ENCODE data around the gene IGFBP3. TPM values are rescaled to one million over a fixed set of nuclear protein-coding genes. Genes with fewer than 3 reads are reported as not detected.

IGFBP3 gene
- total and polyA plus RNA-seq, 2 experiments from 2014 or later, result 11.2 to 11.3 TPM

DNA sequence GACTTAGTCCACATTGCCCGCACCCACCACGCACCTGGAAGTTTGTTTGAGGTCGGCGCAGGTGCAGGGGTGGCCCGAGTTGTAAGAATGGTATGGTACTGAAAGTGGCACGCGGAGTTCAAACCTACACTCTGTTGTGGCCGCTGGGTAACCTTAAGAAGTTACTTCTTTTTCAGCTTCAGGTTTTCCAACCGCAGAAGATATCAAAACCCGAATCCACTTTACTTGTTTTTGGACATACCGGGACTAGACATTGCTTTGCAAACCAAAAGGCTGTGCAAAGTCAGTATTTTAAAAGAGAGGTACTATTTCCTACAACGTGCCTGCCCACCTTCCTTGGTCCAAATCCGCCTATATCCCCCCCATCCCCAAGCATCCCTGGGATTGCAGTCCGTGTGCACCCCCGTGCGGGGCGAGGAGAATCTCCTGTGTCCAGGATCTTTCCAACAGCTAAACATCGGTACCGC lies 1.0 kb downstream of the IGFBP3 start:
- Histone ChIP-seq H3K4me1 (ENCODE audit: insufficient read depth) (peaks cover 49% of the 10 kb centered on the region), H3K79me2 (replicated peaks; ENCODE audit: insufficient read depth) (no peaks in the 10 kb centered on the region), H4K20me1 (replicated peaks; ENCODE audit: insufficient read depth) (0 out of 2 replicates have a peak, but pooled peaks cover 7% of the 10 kb centered on the region), H3K27me3 (ENCODE audit: insufficient read depth) (peaks cover 57% of the 10 kb centered on the region), H3K36me3 (ENCODE audit: insufficient read depth) (no peaks in the 10 kb centered on the region), H3K4me2 (peak overlapping the region; percentile 84), H3K4me3 (peak overlapping the region; percentile 77), H2AFZ (peak overlapping the region; percentile 80; the same call in 1 of the 2 replicates), H3F3A (replicated peaks; ENCODE audit: low read depth) (peaks cover 6% of the 10 kb centered on the region; the same call in 1 of the 2 replicates), H3K9me2 (ENCODE audit: insufficient read depth) (0 out of 2 replicates have a peak, but pooled peaks cover 3% of the 10 kb centered on the region), H3K27ac (ENCODE audit: low read depth) (no peak overlapping the region)
- Mint-ChIP-seq H3K36me3 (ENCODE audit: low read depth) (peaks cover 5% of the 10 kb centered on the region; the same call in 1 of the 3 replicates), H3K4me3 (peak overlapping the region; percentile 82), H3K4me1 (peaks cover 38% of the 10 kb centered on the region), H3K9me3 (no peaks in the 10 kb centered on the region), H3K27ac (no peak overlapping the region), H3K27me3 (ENCODE audit: insufficient read depth, low read depth, poor library complexity) (peaks cover 56% of the 10 kb centered on the region)
- TF ChIP-seq EZH2phosphoT487 (IDR thresholded peaks at IDR 0.05; ENCODE audit: unreplicated experiment), result no peak
- TF ChIP-seq EZH2 (IDR thresholded peaks at IDR 0.05; ENCODE audit: low read depth, unreplicated experiment), result no peak
- no peak for TF ChIP-seq NANOG (IDR thresholded peaks at IDR 0.05; ENCODE audit: borderline replicate concordance)
- TF ChIP-seq, protein P1, sequence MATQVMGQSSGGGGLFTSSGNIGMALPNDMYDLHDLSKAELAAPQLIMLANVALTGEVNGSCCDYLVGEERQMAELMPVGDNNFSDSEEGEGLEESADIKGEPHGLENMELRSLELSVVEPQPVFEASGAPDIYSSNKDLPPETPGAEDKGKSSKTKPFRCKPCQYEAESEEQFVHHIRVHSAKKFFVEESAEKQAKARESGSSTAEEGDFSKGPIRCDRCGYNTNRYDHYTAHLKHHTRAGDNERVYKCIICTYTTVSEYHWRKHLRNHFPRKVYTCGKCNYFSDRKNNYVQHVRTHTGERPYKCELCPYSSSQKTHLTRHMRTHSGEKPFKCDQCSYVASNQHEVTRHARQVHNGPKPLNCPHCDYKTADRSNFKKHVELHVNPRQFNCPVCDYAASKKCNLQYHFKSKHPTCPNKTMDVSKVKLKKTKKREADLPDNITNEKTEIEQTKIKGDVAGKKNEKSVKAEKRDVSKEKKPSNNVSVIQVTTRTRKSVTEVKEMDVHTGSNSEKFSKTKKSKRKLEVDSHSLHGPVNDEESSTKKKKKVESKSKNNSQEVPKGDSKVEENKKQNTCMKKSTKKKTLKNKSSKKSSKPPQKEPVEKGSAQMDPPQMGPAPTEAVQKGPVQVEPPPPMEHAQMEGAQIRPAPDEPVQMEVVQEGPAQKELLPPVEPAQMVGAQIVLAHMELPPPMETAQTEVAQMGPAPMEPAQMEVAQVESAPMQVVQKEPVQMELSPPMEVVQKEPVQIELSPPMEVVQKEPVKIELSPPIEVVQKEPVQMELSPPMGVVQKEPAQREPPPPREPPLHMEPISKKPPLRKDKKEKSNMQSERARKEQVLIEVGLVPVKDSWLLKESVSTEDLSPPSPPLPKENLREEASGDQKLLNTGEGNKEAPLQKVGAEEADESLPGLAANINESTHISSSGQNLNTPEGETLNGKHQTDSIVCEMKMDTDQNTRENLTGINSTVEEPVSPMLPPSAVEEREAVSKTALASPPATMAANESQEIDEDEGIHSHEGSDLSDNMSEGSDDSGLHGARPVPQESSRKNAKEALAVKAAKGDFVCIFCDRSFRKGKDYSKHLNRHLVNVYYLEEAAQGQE (IDR thresholded peaks at IDR 0.05; ENCODE audit: unreplicated experiment), result no peak
- no peak for TF ChIP-seq POLR2AphosphoS5 (IDR thresholded peaks at IDR 0.05; ENCODE audit: low read depth)
- TF ChIP-seq STAT1 (IDR thresholded peaks at IDR 0.05; ENCODE audit: unreplicated experiment), result no peak
- TF ChIP-seq ZNF114 (CRISPR knock-in tag; IDR thresholded peaks at IDR 0.05), result no peak
- TF ChIP-seq JUNB (IDR thresholded peaks at IDR 0.05; ENCODE audit: unreplicated experiment), result no peak
- no peak for TF ChIP-seq ZNF331 (CRISPR knock-in tag; IDR thresholded peaks at IDR 0.05; ENCODE audit: low read depth)
- TF ChIP-seq, protein P2, sequence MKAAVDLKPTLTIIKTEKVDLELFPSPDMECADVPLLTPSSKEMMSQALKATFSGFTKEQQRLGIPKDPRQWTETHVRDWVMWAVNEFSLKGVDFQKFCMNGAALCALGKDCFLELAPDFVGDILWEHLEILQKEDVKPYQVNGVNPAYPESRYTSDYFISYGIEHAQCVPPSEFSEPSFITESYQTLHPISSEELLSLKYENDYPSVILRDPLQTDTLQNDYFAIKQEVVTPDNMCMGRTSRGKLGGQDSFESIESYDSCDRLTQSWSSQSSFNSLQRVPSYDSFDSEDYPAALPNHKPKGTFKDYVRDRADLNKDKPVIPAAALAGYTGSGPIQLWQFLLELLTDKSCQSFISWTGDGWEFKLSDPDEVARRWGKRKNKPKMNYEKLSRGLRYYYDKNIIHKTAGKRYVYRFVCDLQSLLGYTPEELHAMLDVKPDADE (IDR thresholded peaks at IDR 0.05), result no peak
- TF ChIP-seq, protein P3, sequence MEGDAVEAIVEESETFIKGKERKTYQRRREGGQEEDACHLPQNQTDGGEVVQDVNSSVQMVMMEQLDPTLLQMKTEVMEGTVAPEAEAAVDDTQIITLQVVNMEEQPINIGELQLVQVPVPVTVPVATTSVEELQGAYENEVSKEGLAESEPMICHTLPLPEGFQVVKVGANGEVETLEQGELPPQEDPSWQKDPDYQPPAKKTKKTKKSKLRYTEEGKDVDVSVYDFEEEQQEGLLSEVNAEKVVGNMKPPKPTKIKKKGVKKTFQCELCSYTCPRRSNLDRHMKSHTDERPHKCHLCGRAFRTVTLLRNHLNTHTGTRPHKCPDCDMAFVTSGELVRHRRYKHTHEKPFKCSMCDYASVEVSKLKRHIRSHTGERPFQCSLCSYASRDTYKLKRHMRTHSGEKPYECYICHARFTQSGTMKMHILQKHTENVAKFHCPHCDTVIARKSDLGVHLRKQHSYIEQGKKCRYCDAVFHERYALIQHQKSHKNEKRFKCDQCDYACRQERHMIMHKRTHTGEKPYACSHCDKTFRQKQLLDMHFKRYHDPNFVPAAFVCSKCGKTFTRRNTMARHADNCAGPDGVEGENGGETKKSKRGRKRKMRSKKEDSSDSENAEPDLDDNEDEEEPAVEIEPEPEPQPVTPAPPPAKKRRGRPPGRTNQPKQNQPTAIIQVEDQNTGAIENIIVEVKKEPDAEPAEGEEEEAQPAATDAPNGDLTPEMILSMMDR (conservative IDR thresholded peaks at IDR 0.05; ENCODE audit: low read depth in 2 of 2), result no peak
- TF ChIP-seq CREB1 (CRISPR knock-in tag; IDR thresholded peaks at IDR 0.05; ENCODE audit: low read depth), result no peak
- TF ChIP-seq, protein P4, sequence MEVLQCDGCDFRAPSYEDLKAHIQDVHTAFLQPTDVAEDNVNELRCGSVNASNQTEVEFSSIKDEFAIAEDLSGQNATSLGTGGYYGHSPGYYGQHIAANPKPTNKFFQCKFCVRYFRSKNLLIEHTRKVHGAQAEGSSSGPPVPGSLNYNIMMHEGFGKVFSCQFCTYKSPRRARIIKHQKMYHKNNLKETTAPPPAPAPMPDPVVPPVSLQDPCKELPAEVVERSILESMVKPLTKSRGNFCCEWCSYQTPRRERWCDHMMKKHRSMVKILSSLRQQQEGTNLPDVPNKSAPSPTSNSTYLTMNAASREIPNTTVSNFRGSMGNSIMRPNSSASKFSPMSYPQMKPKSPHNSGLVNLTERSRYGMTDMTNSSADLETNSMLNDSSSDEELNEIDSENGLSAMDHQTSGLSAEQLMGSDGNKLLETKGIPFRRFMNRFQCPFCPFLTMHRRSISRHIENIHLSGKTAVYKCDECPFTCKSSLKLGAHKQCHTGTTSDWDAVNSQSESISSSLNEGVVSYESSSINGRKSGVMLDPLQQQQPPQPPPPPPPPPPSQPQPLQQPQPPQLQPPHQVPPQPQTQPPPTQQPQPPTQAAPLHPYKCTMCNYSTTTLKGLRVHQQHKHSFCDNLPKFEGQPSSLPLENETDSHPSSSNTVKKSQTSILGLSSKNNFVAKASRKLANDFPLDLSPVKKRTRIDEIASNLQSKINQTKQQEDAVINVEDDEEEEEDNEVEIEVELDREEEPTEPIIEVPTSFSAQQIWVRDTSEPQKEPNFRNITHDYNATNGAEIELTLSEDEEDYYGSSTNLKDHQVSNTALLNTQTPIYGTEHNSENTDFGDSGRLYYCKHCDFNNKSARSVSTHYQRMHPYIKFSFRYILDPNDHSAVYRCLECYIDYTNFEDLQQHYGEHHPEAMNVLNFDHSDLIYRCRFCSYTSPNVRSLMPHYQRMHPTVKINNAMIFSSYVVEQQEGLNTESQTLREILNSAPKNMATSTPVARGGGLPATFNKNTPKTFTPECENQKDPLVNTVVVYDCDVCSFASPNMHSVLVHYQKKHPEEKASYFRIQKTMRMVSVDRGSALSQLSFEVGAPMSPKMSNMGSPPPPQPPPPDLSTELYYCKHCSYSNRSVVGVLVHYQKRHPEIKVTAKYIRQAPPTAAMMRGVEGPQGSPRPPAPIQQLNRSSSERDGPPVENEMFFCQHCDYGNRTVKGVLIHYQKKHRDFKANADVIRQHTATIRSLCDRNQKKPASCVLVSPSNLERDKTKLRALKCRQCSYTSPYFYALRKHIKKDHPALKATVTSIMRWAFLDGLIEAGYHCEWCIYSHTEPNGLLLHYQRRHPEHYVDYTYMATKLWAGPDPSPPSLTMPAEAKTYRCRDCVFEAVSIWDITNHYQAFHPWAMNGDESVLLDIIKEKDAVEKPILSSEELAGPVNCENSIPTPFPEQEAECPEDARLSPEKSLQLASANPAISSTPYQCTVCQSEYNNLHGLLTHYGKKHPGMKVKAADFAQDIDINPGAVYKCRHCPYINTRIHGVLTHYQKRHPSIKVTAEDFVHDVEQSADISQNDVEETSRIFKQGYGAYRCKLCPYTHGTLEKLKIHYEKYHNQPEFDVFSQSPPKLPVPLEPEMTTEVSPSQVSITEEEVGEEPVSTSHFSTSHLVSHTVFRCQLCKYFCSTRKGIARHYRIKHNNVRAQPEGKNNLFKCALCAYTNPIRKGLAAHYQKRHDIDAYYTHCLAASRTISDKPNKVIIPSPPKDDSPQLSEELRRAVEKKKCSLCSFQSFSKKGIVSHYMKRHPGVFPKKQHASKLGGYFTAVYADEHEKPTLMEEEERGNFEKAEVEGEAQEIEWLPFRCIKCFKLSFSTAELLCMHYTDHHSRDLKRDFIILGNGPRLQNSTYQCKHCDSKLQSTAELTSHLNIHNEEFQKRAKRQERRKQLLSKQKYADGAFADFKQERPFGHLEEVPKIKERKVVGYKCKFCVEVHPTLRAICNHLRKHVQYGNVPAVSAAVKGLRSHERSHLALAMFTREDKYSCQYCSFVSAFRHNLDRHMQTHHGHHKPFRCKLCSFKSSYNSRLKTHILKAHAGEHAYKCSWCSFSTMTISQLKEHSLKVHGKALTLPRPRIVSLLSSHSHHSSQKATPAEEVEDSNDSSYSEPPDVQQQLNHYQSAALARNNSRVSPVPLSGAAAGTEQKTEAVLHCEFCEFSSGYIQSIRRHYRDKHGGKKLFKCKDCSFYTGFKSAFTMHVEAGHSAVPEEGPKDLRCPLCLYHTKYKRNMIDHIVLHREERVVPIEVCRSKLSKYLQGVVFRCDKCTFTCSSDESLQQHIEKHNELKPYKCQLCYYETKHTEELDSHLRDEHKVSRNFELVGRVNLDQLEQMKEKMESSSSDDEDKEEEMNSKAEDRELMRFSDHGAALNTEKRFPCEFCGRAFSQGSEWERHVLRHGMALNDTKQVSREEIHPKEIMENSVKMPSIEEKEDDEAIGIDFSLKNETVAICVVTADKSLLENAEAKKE (CRISPR knock-in tag; IDR thresholded peaks at IDR 0.05), result no peak
- DNase-seq (ENCODE audit: low spot score) (no peak), ATAC-seq (no peak)

Data from GM23338 (cell line).